ENCODE measurements around the gene PRKD2.

Gene PRKD2

DNA sequence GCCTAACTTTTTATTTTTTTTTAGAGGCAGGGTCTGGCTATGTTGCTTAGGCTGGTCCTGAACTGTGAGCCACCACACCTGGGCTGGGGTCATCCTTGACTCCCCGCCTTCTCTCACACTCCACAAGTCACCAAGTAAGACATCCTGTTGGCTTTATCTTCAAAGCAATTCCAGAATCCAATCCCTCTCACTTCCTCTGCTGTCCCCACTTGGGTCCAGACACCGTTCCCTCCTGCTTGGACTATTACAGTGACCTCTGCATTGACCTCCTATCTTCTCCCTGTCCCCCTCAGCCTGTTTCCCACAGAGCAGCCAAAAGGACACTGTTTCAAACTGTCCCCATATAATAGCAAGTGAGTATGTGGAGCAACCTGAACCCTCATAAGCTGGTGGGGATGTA is 76.3 kb downstream of the PRKD2 start:
- H3K4me3 ChIP-seq (replicated peaks; ENCODE audit: low read depth, low read length): no peak overlapping the region
- DNase-seq (ENCODE audit: low read depth): no peak
- TF ChIP-seq, protein P1, sequence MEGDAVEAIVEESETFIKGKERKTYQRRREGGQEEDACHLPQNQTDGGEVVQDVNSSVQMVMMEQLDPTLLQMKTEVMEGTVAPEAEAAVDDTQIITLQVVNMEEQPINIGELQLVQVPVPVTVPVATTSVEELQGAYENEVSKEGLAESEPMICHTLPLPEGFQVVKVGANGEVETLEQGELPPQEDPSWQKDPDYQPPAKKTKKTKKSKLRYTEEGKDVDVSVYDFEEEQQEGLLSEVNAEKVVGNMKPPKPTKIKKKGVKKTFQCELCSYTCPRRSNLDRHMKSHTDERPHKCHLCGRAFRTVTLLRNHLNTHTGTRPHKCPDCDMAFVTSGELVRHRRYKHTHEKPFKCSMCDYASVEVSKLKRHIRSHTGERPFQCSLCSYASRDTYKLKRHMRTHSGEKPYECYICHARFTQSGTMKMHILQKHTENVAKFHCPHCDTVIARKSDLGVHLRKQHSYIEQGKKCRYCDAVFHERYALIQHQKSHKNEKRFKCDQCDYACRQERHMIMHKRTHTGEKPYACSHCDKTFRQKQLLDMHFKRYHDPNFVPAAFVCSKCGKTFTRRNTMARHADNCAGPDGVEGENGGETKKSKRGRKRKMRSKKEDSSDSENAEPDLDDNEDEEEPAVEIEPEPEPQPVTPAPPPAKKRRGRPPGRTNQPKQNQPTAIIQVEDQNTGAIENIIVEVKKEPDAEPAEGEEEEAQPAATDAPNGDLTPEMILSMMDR (IDR thresholded peaks at IDR 0.05; ENCODE audit: low read length, missing control alignments): no peak

DNA sequence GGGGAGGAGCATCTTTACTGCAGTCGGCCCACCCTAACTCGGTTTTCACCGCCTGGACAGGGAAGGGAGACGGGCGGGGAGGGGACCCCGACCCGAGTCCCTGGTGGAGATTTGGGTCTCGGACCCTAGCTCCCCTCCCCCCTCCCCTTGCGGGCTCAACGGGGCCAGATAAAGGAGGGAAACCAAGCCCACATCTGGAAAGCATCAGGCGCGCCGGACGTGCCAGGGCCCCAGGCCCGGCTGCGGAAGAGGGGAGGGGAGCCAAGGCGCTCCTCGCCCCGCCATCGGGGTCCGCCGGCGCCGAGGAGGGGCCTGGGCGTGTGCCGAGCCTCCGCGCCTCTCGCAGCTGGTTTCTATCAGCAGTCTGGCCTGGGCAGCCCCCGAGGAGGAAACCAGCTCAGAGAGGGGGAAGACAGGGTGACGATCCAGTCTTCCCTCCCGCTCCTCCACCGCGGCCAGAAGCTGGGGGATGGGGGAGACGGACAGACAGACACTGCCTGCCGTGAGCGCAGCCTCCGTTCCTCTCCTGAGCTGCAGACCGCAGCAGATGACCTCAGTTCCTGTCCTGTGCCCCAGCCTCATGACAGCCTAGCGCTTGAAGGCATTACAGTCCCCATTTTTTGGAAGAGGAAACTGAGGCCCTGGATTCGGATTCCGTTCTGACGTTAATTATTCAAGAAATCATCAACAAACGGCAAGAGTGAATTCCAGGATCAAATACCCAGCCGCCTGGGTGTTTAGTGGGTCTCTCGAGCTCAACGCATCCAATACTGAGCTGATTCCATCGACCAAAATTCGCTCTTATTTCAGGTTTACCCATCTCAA is 77.3 kb downstream of the PRKD2 start:
- peak; percentile 88 for DNase-seq (ENCODE audit: low read depth)
- TF ChIP-seq, protein P1 (IDR thresholded peaks at IDR 0.05; ENCODE audit: low read length, missing control alignments): no peak
- peak overlapping the region; percentile 59 for H3K4me3 ChIP-seq (replicated peaks; ENCODE audit: low read depth, low read length)

DNA sequence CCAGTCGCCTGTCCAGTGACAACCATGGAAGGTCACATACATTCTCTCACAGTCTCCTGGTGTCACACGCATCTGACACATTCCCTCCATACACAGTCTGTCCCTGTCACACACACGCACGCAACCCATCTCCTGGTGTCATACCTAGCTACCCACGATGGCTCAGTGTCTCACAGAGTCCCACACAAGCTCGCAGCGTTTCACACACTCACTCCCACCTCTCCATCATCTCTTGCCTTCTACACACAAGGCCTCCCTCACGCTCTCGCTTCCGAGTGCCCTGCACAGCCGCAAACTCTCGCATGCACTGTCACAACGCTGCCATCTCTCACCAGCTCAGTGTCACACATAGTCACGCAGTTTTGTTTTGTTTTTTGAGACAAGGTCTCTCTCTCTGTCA is 79.7 kb downstream of the PRKD2 start:
- no peak overlapping the region for H3K4me3 ChIP-seq (replicated peaks; ENCODE audit: low read depth, low read length)
- no peak for DNase-seq (ENCODE audit: low read depth)
- TF ChIP-seq, protein P1 (IDR thresholded peaks at IDR 0.05; ENCODE audit: low read length, missing control alignments): no peak

DNA sequence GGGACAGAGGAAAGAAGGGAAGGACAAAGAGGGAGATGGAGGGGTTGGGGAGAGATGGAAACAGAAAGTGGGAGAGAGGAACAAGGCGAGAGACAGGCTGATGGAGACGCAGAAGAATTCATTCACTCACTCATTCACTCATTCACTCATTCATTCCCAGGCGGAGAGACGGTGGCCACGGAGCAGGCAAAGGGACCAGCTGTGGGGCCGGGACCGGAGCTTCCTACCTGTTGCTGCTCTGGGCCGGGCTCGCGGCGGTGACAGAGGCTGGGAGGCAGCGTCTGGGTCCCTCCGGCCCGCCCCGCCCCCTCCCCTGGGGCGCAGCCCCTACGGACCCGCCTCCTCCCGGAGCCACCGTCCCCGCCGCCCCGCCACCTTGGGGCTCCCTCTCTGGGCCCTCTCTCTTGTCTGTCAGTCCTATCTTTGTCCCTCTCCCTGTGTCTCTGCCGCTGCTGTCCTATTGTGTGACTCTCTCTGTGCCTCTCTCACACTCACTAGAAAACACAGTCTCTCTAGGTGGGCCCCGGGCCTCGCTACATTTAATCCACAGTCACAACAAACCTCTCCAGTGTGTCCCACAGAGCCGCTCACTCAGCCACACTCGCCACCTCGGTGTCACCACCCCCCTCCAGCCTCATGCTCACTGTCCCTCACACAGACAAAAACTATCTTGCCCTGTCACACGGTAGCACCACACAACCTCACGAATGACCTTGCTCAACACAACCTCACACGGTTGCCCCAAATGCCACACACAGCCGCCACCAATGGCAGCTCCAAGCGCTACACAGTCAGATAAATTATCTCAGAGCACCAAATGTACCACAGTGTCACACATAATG is 80.8 kb downstream of the PRKD2 start, which contains the start of gene GNG8:
Gene GNG8 (minus strand): TSS at position 283 of the 842 bp plus-strand sequence. CDS start 1,520 bp downstream, outside the sequence.
- TF ChIP-seq, protein P1 (IDR thresholded peaks at IDR 0.05; ENCODE audit: low read length, missing control alignments): no peak
- no peak within 1 kb of the TSS for H3K4me3 ChIP-seq (replicated peaks; ENCODE audit: low read depth, low read length)
- DNase-seq (ENCODE audit: low read depth): no peak

DNA sequence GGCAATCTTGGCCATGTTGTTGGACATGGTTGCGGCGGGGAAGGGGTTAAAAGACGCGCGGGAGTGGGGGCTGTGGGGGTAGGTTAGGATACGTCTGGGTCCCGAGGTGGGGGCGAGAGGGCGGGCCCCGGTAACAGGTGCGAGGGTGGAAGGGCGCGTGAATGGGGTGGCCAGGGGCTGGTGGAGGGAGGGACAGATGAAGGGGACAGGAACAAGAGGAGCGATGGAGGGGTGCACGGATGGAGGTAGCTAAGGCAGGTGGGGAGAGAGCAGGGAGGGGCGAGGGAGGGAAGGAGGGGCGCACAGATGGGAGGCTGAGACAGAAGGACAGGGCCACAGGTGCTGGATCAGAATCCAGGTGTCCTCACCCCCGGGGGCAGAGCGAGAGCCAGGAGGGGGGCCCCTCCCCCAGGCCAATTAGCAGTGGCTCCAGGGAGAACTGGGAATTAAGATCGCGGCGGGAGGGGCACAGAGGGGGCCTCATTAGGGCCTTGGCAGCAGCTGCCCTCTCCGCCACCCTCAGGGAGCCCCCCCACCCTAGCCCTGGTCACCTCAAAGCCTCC is 82.2 kb downstream of the PRKD2 start:
- DNase-seq (ENCODE audit: low read depth): no peak
- H3K4me3 ChIP-seq (replicated peaks; ENCODE audit: low read depth, low read length): peak overlapping the region; percentile 40
- TF ChIP-seq, protein P1 (IDR thresholded peaks at IDR 0.05; ENCODE audit: low read length, missing control alignments): no peak

DNA sequence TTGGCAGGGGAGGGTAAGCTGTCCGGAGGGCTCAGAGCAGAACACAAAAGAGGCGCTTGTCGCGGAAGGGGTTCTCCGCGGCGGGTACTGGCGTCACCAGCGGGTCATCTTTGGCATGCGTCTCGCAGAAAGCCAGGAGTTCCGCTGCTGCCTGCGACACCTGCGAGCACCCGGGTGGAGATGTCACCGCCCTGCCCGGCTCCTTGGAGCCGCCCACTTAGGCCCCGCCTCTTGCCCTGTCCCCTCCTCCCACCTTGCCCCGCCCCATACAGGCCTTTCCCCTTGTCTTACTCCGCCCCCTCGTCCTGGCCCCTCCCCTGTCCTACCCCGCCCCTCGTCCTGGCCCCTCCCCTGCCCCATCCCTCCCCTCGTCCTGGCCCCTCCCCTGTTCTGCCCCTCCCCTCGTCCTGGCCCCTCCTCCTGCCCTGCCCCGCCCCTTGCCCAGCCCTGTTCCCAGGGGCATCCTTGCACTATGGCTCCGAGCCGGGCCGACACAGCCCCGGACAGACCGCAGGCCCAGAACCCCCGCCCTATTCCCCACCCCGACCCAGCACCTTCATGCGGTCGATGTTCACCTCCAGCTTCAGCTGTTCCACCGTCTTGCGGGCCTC is 82.8 kb downstream of the PRKD2 start:
- peak overlapping the region; percentile 40 for H3K4me3 ChIP-seq (replicated peaks; ENCODE audit: low read depth, low read length)
- TF ChIP-seq, protein P1 (IDR thresholded peaks at IDR 0.05; ENCODE audit: low read length, missing control alignments): no peak
- DNase-seq (ENCODE audit: low read depth): peak; percentile 87

All from fibroblast of pulmonary artery (primary cell).